H1 (cell line): Measurements from ENCODE around the gene WDR93.

Experiments used
- ATF3 ChIP-seq: IDR thresholded peaks from 2 replicates; pipeline ENCODE4 v1.6.1; 2011; ENCODE audit warnings: low read depth, mild to moderate bottlenecking, low read length; ENCODE audit not compliant: insufficient read depth
- CTCF ChIP-seq, 3 experiments: IDR thresholded peaks; 1 replicate in 2 of 3; 2 replicates in 1 of 3; pipeline versions ENCODE4 v1.5.1 to v1.6.1; 2011; ENCODE audit warnings: low read length in 3 of 3, mild to moderate bottlenecking in 3 of 3, inconsistent platforms in 2 of 3, low read depth in 1 of 3, moderate library complexity in 1 of 3; ENCODE audit not compliant: insufficient read depth in 1 of 3; ENCODE audit errors: control extremely low read depth in 1 of 3
- JUN ChIP-seq: IDR thresholded peaks from 2 replicates; pipeline ENCODE4 v1.6.1; 2011; ENCODE audit warnings: low read depth, mild to moderate bottlenecking, improper control_type of control experiment, low read length
- POLR2A ChIP-seq, 2 experiments: IDR thresholded peaks; 1 replicate in 1 of 2; 2 replicates in 1 of 2; pipeline ENCODE4 v1.6.1; 2011; ENCODE audit warnings: low read depth in 2 of 2, low read length in 2 of 2, mild to moderate bottlenecking in 2 of 2; ENCODE audit errors: control extremely low read depth in 1 of 2
- SIN3A ChIP-seq, 2 experiments: IDR thresholded peaks in 1 of 2; conservative IDR thresholded peaks in 1 of 2; 2 replicates each; pipeline ENCODE4 v1.6.1; 2011 to 2012; ENCODE audit warnings: low read length in 2 of 2, improper control_type of control experiment in 1 of 2, low read depth in 1 of 2, mild to moderate bottlenecking in 1 of 2
- SIRT6 ChIP-seq: IDR thresholded peaks from one replicate; pipeline ENCODE4 v1.7.1; 2012; ENCODE audit warnings: low read length, inconsistent platforms
- TAF1 ChIP-seq: IDR thresholded peaks from 2 replicates; pipeline ENCODE4 v1.6.1; 2011; ENCODE audit warnings: mild to moderate bottlenecking, low read depth, low read length
- USF2 ChIP-seq: IDR thresholded peaks from 2 replicates; pipeline ENCODE4 v1.6.1; 2011; ENCODE audit warnings: low read length, improper control_type of control experiment
- ZNF274 ChIP-seq: IDR thresholded peaks from 2 replicates; pipeline ENCODE4 v1.7.0; 2012; ENCODE audit warnings: low read length, borderline replicate concordance; ENCODE audit errors: extremely low read depth

- TF ChIP-seq ZNF274 (no peak), USF2 (no peak), SIN3A (conservative IDR thresholded peaks at IDR 0.05 in 1 of 2, IDR thresholded peaks at IDR 0.05 in 1 of 2; ENCODE audit: low read depth in 1 of 2, low read length in 2 of 2) (no peak), CTCF (IDR thresholded peaks at IDR 0.05; ENCODE audit: control extremely low read depth in 1 of 3, insufficient read depth in 1 of 3, low read depth in 1 of 3, low read length in 3 of 3) (no peak), JUN (no peak), ATF3 (no peak), TAF1 (no peak), POLR2A (IDR thresholded peaks at IDR 0.05; ENCODE audit: control extremely low read depth in 1 of 2, low read depth in 2 of 2, low read length in 2 of 2) (no peak), SIRT6 (no peak)
These were observed 97.3 kb downstream of the WDR93 start for GRCh38 chr15:89787944-89788343.
